Peyer's patch (tissue), 4 donors: ENCODE measurements around the gene SNX17. TPM values are rescaled to one million over a fixed set of nuclear protein-coding genes. Genes with fewer than 3 reads are reported as not detected.

Experiments used
- DNase-seq, 3 donors: peaks; one replicate each; pipeline ENCODE4 v3.0.0-alpha.2; 2017 to 2019
- H3K27ac ChIP-seq, 4 donors: fragments of 200-600 bp; sonication (generic); one replicate each; pipeline ENCODE4 v1.5.1; 2016 to 2019
- H3K27me3 ChIP-seq, 2 donors: fragments of 200-600 bp; sonication (generic); one replicate each; pipeline ENCODE4 v1.5.1; 2019
- H3K36me3 ChIP-seq, 3 donors: fragments of 200-600 bp; sonication (generic); one replicate each; pipeline ENCODE4 v1.5.1; 2016 to 2019
- H3K4me1 ChIP-seq, 4 donors: fragments of 200-600 bp; sonication (generic); one replicate each; pipeline ENCODE4 v1.5.1; 2016 to 2019
- H3K4me3 ChIP-seq, 4 donors: fragments of 200-600 bp; sonication (generic); 1 replicate in 3 of 4; 2 replicates in 1 of 4; pipeline ENCODE4 v1.5.1; 2016 to 2019; ENCODE audit warnings: mild to moderate bottlenecking in 1 of 4
- H3K9me3 ChIP-seq, 4 donors: fragments of 200-600 bp; sonication (generic); one replicate each; pipeline ENCODE4 v1.5.1; 2016 to 2019; ENCODE audit warnings: mild to moderate bottlenecking in 1 of 4
- CTCF ChIP-seq, 6 experiments: fragments of 450-650 bp in 4 of 6; fragments of 200-600 bp in 2 of 6; sonication (generic) in 1 of 6; IDR thresholded peaks; one replicate each; pipeline ENCODE4 v1.5.1; 2017 to 2019; ENCODE audit warnings: antibody characterized with exemption in 6 of 6, mild to moderate bottlenecking in 3 of 6, moderate library complexity in 1 of 6
- POLR2A ChIP-seq, 2 donors: fragments of 450-650 bp; IDR thresholded peaks; one replicate each; pipeline ENCODE4 v1.5.1; 2017; ENCODE audit warnings: antibody characterized with exemption in 2 of 2, mild to moderate bottlenecking in 2 of 2, moderate library complexity in 2 of 2
- total RNA-seq, 4 donors: library from RNA; depleted of rRNA; stranded (reverse); fragments of >200 nt; gene quantifications; one replicate each; pipeline ENCODE4 v1.1.0, GENCODE V29; 2016

The SNX17 gene
- total RNA-seq = 10 to 100 TPM; 75.1 to 88.2 (median 77.1) TPM

GRCh38 chr2:27370026-27370815 lies at the start of gene SNX17, which contains the start of gene EIF2B4:
TSS of gene SNX17 (plus strand) at chr2:27370616. CDS start at chr2:27370744, 128 bp downstream.
TSS of gene EIF2B4 (minus strand) at chr2:27370338. CDS start at chr2:27370314, 24 bp downstream.
- peak within 1 kb of the TSS; percentile 87 to 90 (median 90) for H3K27ac ChIP-seq
- TF ChIP-seq CTCF (IDR thresholded peaks at IDR 0.05) (peak; percentile 53 to 85 (median 71)), POLR2A (IDR thresholded peaks at IDR 0.05) (peak; percentile 44 to 55)
- H3K4me1 ChIP-seq = peaks cover 0 to 27% (median 11%) of the 10 kb centered on the region in 4 donors
- peaks cover 0 to 60% (median 4%) of the 10 kb centered on the region in 3 donors for H3K36me3 ChIP-seq
- H3K4me3 ChIP-seq = peak within 1 kb of the TSS; percentile 77 to 89 (median 78)
- DNase-seq = peak; percentile 97 to 100 (median 100)
- no peaks in the 10 kb centered on the region for H3K27me3 ChIP-seq
- no peaks in the 10 kb centered on the region for H3K9me3 ChIP-seq

GRCh38 chr2:27320958-27321543 lies 49.4 kb upstream of the SNX17 start:
- Histone ChIP-seq H3K4me1 (peaks cover 0 to 21% (median 6%) of the 10 kb centered on the region in 4 donors), H3K9me3 (no peaks in the 10 kb centered on the region), H3K27ac (peak overlapping the region in 2 of 4 donors; percentile 4 to 63), H3K36me3 (peaks cover 0 to 2% (median 0%) of the 10 kb centered on the region in 3 donors), H3K4me3 (peak overlapping the region in 1 of 4 donors; percentile 15), H3K27me3 (no peaks in the 10 kb centered on the region)
- peak; percentile 19 to 86 (median 79) for DNase-seq
- TF ChIP-seq CTCF (IDR thresholded peaks at IDR 0.05) = peak in 4 of 6 experiments; percentile 12 to 70 (median 66)
- TF ChIP-seq POLR2A (IDR thresholded peaks at IDR 0.05) = no peak

GRCh38 chr2:27322301-27322765 lies 48.1 kb upstream of the SNX17 start:
- peaks cover 0 to 21% (median 6%) of the 10 kb centered on the region in 4 donors for H3K4me1 ChIP-seq
- no peaks in the 10 kb centered on the region for H3K9me3 ChIP-seq
- H3K27me3 ChIP-seq = no peaks in the 10 kb centered on the region
- peak overlapping the region; percentile 65 to 95 (median 78) for H3K4me3 ChIP-seq
- peak in 2 of 3 donors; percentile 24 to 54 for DNase-seq
- H3K36me3 ChIP-seq = peaks cover 0 to 14% (median 0%) of the 10 kb centered on the region in 3 donors
- H3K27ac ChIP-seq = peak overlapping the region; percentile 86 to 94 (median 90)
- TF ChIP-seq CTCF (IDR thresholded peaks at IDR 0.05) (no peak), POLR2A (IDR thresholded peaks at IDR 0.05) (no peak)

- TF ChIP-seq POLR2A (IDR thresholded peaks at IDR 0.05) (peak; percentile 53 to 83), CTCF (IDR thresholded peaks at IDR 0.05) (no peak)
Observed at GRCh38 chr2:27322766-27323595, 47.4 kb upstream of the SNX17 start, which contains the start of gene MPV17. TSS of gene MPV17 (minus strand) at chr2:27323097. CDS start at chr2:27322517, 580 bp downstream.

More at GRCh38 chr2:27322766-27323595, 47.4 kb upstream of the SNX17 start, which contains the start of gene MPV17:
- Histone ChIP-seq H3K9me3 (no peaks in the 10 kb centered on the region), H3K27ac (peak within 1 kb of the TSS; percentile 86 to 94 (median 90)), H3K4me3 (peak within 1 kb of the TSS; percentile 65 to 95 (median 78)), H3K27me3 (no peaks in the 10 kb centered on the region), H3K36me3 (peaks cover 0 to 21% (median 0%) of the 10 kb centered on the region in 3 donors), H3K4me1 (peaks cover 0 to 21% (median 6%) of the 10 kb centered on the region in 4 donors)
- peak; percentile 92 to 96 (median 94) for DNase-seq
